Measurements from ENCODE around the gene FCMR.

FCMR gene

GRCh38 chr1:206895325-206895724, 26.4 kb downstream of the FCMR start:
- no peak for TF ChIP-seq CTCF (conservative IDR thresholded peaks at IDR 0.05; ENCODE audit: low read depth, low read length)
- Histone ChIP-seq H3K4me1 (ENCODE audit: low read depth, poor library complexity, severe bottlenecking) (no peaks in the 10 kb centered on the region), H3K27me3 (ENCODE audit: insufficient read depth, low read depth) (no peaks in the 10 kb centered on the region; the same call in 1 of the 2 replicates), H2AFZ (ENCODE audit: low read depth) (no peak overlapping the region), H3K4me2 (no peak overlapping the region), H3K4me3 (IDR thresholded peaks at IDR 0.05; ENCODE audit: insufficient read depth, low read depth, low read length) (no peak overlapping the region), H3K79me2 (ENCODE audit: insufficient read depth, low read depth) (no peaks in the 10 kb centered on the region), H3K36me3 (ENCODE audit: insufficient read depth) (no peaks in the 10 kb centered on the region), H3K9ac (no peak overlapping the region), H3K27ac (no peak overlapping the region), H4K20me1 (ENCODE audit: insufficient read depth) (no peaks in the 10 kb centered on the region)

GRCh38 chr1:206893380-206893779, 28.4 kb downstream of the FCMR start:
- no peak overlapping the region for H3K4me2 ChIP-seq
- no peak overlapping the region for H3K9ac ChIP-seq
- no peak overlapping the region for H3K4me3 ChIP-seq (IDR thresholded peaks at IDR 0.05; ENCODE audit: insufficient read depth, low read depth, low read length)
- no peak for TF ChIP-seq CTCF (conservative IDR thresholded peaks at IDR 0.05; ENCODE audit: low read depth, low read length)
- H3K27ac ChIP-seq, result no peak overlapping the region
- H3K79me2 ChIP-seq (ENCODE audit: insufficient read depth, low read depth), result no peaks in the 10 kb centered on the region
- peaks cover 4% of the 10 kb centered on the region for H3K4me1 ChIP-seq (ENCODE audit: low read depth, poor library complexity, severe bottlenecking)
- no peaks in the 10 kb centered on the region for H4K20me1 ChIP-seq (ENCODE audit: insufficient read depth)
- no peak overlapping the region for H2AFZ ChIP-seq (ENCODE audit: low read depth)
- H3K36me3 ChIP-seq (ENCODE audit: insufficient read depth), result no peaks in the 10 kb centered on the region
- no peaks in the 10 kb centered on the region; the same call in 1 of the 2 replicates for H3K27me3 ChIP-seq (ENCODE audit: insufficient read depth, low read depth)

GRCh38 chr1:206892351-206892984, 29.3 kb downstream of the FCMR start:
- no peak overlapping the region for H3K27ac ChIP-seq
- H3K79me2 ChIP-seq (ENCODE audit: insufficient read depth, low read depth), result no peaks in the 10 kb centered on the region
- H3K4me2 ChIP-seq, result no peak overlapping the region
- no peaks in the 10 kb centered on the region; the same call in 1 of the 2 replicates for H3K27me3 ChIP-seq (ENCODE audit: insufficient read depth, low read depth)
- no peak overlapping the region for H3K9ac ChIP-seq
- peaks cover 8% of the 10 kb centered on the region for H3K4me1 ChIP-seq (ENCODE audit: low read depth, poor library complexity, severe bottlenecking)
- no peak for TF ChIP-seq CTCF (conservative IDR thresholded peaks at IDR 0.05; ENCODE audit: low read depth, low read length)
- no peak overlapping the region for H3K4me3 ChIP-seq (IDR thresholded peaks at IDR 0.05; ENCODE audit: insufficient read depth, low read depth, low read length)
- H4K20me1 ChIP-seq (ENCODE audit: insufficient read depth), result no peaks in the 10 kb centered on the region
- no peaks in the 10 kb centered on the region for H3K36me3 ChIP-seq (ENCODE audit: insufficient read depth)
- no peak overlapping the region for H2AFZ ChIP-seq (ENCODE audit: low read depth)

- Histone ChIP-seq H3K9ac (no peak overlapping the region), H3K27me3 (ENCODE audit: insufficient read depth, low read depth) (no peaks in the 10 kb centered on the region; the same call in 1 of the 2 replicates), H2AFZ (ENCODE audit: low read depth) (no peak overlapping the region), H3K79me2 (ENCODE audit: insufficient read depth, low read depth) (no peaks in the 10 kb centered on the region), H3K4me1 (ENCODE audit: low read depth, poor library complexity, severe bottlenecking) (peaks cover 8% of the 10 kb centered on the region), H4K20me1 (ENCODE audit: insufficient read depth) (no peaks in the 10 kb centered on the region), H3K36me3 (ENCODE audit: insufficient read depth) (no peaks in the 10 kb centered on the region), H3K27ac (no peak overlapping the region), H3K4me3 (IDR thresholded peaks at IDR 0.05; ENCODE audit: insufficient read depth, low read depth, low read length) (no peak overlapping the region), H3K4me2 (no peak overlapping the region)
- TF ChIP-seq CTCF (conservative IDR thresholded peaks at IDR 0.05; ENCODE audit: low read depth, low read length), result no peak
Measured at GRCh38 chr1:206891412-206891811, 30.3 kb downstream of the FCMR start.

Measured in KMS-11 (cell line).